Cardiac fibroblast (primary cell): Measurements from ENCODE around the gene ARHGAP26.
"Not testable (repeated sequence)": the region's sequence is repeated elsewhere in the genome, so short reads cannot be mapped to it uniquely, and the experiment has no call there.

Source experiments
- DNase-seq, 2 donors: peaks; one replicate each; pipeline versions ENCODE4 v3.0.0 to v3.0.0-alpha.2; 2010; ENCODE audit warnings: low read depth in 2 of 2
- H3K4me3 ChIP-seq, 2 donors: replicated peaks in 1 of 2; 1 replicate in 1 of 2; 2 replicates in 1 of 2; pipeline ENCODE4 v1.5.1; 2011; ENCODE audit warnings: low read depth in 2 of 2, low read length in 2 of 2, mild to moderate bottlenecking in 2 of 2, moderate library complexity in 1 of 2
- TF ChIP-seq, protein P1 (sequence below): IDR thresholded peaks from one replicate; pipeline ENCODE4 v1.5.1; 2011; ENCODE audit warnings: low read depth, mild to moderate bottlenecking, low read length, inconsistent platforms

ARHGAP26 gene

DNA sequence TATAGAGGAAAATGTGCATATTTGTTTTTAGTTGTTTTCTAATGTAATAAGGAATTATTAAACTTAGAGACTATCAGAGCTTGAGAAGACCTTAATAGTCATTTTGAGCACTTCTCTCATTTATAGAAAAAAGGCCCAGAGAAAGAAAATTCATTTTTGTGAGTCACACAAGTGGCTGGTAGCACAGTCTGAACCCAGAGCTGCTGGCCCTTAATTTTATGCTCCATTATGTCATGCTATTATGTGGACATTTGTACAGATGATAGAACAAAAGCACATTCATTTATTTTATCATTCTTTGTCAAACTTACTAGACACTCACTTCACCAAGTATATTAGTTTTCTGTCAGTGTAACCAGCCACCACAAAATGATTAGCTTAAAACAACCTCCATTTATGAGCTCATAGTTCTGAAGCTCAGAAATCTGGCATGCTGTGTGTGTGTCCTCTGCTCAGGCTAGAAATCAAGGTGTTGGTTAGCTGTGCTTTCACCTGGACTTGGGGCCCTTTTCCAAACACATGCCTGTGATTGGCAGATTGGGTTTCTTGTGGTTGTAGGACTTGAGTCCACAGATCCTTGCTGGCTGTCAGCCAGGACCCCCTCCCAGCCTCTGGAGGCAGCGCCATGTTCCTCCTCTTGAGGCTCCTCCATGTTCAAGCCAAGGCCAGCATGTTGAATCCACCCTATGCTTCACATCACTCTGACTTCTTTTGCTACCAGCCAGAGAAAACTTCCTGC lies 188.9 kb downstream of the ARHGAP26 start:
- H3K4me3 ChIP-seq = no peak overlapping the region
- TF ChIP-seq, protein P1, sequence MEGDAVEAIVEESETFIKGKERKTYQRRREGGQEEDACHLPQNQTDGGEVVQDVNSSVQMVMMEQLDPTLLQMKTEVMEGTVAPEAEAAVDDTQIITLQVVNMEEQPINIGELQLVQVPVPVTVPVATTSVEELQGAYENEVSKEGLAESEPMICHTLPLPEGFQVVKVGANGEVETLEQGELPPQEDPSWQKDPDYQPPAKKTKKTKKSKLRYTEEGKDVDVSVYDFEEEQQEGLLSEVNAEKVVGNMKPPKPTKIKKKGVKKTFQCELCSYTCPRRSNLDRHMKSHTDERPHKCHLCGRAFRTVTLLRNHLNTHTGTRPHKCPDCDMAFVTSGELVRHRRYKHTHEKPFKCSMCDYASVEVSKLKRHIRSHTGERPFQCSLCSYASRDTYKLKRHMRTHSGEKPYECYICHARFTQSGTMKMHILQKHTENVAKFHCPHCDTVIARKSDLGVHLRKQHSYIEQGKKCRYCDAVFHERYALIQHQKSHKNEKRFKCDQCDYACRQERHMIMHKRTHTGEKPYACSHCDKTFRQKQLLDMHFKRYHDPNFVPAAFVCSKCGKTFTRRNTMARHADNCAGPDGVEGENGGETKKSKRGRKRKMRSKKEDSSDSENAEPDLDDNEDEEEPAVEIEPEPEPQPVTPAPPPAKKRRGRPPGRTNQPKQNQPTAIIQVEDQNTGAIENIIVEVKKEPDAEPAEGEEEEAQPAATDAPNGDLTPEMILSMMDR = no peak
- DNase-seq = peak in 1 of 2 donors; percentile 40

DNA sequence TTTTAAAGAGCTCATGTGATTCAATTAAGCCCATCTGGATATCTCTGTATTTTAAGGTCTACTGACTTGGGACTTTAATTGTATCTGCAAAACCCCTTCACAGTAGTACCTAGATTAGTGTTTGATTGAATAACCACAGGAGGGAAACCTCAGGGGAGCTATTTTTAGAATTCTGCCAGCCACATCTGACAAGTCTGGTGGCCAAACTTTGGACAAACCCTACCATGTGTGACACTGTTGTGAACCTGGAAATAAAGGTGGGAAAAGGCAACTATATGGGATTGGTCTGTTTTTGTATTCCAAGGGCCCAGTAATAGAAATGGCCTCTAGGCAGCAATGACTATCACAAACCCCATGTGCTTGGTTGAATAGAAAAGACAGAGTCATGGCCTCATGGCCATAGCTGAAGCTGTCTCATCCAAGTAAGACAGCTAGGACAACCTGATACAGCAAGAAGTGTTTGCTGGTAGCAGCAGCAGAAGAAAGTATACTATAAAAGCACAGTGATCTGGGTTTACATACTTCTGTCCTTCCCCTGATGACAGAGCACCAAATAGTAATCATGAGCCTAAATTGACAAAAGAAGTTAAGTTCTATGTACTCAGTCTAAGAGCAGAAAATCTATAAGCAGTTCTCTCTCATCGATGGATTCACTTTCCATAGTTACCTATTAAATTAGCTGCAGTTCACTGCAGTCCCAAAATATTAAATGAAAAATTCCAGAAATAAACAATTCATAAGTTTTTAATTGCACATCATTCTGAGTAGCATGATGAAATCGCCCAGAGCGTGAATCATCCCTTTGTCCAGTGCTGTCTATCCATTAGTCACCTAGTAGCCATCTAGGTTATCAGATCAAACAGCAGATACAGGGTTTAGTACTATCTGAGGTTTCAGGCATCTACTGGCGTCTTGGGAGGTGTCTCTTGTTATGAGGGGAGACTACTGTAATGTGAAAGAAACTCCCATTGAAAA lies 189.8 kb downstream of the ARHGAP26 start:
- DNase-seq = peak; percentile 33 to 87
- H3K4me3 ChIP-seq = no peak overlapping the region
- TF ChIP-seq, protein P1 = no peak

DNA sequence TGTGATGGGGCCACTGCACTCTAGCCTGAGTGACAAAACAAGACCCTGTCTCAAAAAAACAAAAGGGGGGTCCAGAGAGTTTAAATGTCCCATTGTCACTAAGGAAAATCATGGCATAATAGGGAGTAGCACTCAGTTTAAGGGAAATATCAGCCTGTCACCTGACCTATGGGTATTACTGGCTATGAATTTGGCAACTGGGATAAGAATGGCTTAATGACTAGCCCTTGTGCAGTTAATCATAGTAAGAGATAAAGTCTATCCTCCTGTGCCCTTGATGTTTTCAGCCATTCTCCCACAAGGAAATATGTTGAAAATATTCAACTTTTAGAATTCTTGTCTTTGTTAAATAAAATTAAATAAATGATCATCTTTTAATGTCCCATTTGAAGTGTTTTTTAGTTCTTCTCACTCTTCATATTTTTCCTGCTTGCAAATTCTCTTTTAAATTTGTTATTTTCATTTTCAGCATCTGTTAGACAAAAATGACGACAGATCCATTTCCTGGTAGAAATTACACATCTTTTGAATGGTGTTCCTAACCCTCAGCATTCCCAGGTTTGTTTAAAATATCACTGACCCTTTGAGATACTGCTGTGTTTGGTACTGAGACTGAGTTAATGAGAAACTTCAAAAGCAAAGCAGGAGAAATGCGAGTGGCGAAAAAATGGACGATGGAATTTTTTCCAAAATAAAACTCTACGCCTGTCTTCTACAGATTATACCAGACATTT lies 191.4 kb downstream of the ARHGAP26 start:
- TF ChIP-seq, protein P1 = no peak
- no peak for DNase-seq
- no peak overlapping the region for H3K4me3 ChIP-seq

DNA sequence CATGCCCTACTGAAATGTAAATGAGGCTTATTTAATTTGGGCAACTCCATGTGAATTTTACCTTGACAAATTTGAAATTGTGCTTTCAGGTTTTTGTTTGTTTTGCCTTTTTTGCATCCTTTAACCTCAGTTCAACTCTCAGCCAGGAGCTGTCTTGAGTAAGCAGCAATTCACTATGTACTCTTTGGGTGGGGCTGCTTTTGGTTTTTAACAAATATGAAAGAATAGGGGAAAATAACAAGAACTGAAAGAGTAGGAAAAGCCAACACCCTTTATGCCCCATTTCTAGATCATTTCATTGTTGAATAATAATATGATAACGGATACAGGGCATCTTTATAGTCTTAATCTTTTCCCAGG lies 192.0 kb downstream of the ARHGAP26 start:
- H3K4me3 ChIP-seq = no peak overlapping the region
- no peak for DNase-seq
- TF ChIP-seq, protein P1 = no peak

DNA sequence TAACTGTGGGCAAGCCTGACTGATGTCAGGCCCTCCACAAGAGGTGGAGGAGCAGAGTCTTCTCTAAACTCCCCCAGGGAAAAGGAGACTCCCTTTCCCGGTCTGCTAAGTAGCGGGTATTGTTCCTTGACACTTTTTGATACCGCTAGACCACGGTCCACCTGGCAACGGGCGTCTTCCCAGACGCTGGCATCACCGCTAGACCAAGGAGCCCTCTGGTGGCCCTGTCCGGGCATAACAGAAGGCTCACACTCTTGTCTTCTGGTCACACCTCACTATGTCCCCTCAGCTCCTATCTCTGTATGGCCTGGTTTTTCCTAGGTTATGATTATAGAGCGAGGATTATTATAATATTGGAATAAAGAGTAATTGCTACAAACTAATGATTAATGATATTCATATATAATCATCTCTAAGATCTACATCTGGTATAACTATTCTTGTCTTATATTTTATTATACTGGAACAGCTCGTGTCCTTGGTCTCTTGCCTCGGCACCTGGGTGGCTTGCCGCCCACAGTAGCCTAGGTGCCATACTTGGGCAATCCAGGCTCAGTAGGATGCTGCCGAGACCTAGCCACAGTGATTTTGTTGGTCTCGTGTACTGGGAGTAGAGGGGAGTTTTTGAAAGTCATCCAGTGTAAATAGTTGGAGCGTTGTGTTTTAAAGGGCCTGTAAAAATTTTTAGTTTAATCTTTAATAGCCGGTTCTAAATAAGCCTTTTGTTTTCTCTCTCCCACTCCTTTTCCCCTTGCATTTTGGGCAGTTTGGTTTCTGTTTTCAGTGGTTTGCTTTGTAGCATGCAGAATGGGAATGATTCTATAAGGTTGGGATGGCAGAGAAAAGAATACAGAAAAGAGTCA lies 195.3 kb downstream of the ARHGAP26 start:
- TF ChIP-seq, protein P1 = peak; percentile 4
- H3K4me3 ChIP-seq, DNase-seq: not testable (repeated sequence)

DNA sequence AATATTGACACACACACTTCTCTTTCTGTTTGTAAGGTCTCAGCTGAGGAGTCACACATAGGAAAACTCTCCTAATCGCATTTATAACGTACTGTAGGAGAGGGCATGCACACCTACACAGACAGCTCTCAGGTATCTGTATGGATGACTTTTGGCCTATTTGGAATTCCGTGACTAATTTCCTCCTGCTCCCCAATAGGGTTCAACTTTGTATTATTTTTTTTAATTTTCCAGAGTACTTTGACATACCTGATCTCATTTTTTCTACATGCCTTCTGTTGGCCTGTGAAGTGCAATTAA lies 195.9 kb downstream of the ARHGAP26 start:
- no peak for DNase-seq
- H3K4me3 ChIP-seq = no peak overlapping the region
- TF ChIP-seq, protein P1 = no peak
